Measurements from ENCODE around the gene CADPS.

The CADPS gene

DNA sequence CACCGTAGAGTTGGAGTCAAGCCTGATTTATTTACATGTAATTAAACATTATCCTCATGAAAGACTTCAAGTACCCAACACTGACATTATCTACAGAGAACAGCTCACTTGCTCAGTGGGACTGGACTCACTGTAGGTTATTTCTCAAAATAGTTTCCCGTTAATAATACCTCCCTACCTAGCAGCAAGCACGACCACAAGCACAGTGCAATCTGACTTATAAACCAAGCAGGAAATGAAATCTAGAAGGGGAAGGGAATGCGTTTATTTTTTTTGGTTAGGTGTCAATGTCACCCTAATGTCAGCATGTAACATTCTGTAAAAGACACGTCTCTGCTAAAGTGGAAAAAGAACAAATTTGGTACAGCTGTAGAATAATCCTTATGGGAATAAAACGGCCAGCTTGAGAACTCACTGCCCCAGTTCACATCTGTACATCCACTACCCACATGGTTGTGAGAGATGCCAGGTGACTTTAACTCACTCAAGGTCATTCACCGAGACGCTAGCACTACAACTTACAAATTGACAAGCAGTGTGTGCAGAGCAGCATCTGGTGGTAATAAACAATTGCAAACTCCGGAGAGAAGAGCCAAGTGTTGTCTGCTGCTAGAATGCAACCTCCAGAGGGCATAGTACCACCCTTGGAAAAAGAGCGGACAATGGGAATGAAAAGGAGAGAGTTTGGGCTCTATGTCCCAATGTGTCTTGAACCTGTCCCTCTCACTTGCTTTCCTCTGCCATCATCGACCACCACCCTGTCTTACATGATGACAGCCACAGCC is 242.5 kb downstream of the CADPS start:
- DNase-seq (ENCODE audit: low read depth), result no peak

- DNase-seq (ENCODE audit: low read depth), result no peak
Measured at GRCh38 chr3:62631488-62631887, 243.7 kb downstream of the CADPS start.

DNA sequence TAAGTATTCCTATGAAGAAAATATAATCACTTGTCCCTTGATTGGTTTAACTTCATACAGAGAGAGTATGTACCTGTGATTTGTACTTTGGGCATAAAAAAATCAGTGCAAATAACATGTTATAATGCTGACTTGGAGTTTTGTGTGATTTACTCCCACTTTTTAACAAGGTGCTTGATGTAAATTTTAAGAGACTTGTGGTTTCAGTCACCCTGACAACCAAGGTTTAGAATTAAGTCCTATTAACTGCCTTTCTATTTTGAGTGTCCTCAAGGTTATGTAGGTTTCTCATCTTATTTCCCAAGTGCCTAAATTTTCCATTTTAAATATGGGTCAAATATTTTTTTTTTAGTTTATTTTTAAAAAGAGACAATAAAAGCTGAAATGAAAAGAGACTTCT is 244.6 kb downstream of the CADPS start:
- DNase-seq (ENCODE audit: low read depth), result no peak

DNA sequence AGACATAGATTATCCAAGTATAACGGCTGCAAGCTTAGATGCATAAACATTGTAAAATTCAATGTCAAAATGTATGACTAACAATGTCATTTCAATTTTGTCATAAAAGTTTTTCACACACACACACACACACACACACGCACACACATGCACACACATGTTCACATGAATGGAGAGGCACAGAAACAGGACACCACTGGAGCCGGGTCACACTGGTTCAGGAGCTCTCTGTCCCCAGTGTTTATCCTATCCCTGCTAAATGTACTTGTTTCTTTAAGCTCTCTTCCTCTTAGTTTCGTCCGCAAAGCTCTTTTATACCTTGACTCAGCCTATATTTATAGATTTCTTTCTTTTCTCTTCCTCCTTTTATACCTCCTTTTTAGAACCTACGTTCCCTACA is 249.9 kb downstream of the CADPS start:
- no peak for DNase-seq (ENCODE audit: low read depth)

GRCh38 chr3:62624185-62624584 is 251.0 kb downstream of the CADPS start:
- no peak for DNase-seq (ENCODE audit: low read depth)

GRCh38 chr3:62622553-62623174 is 252.6 kb downstream of the CADPS start:
- DNase-seq (ENCODE audit: low read depth), result no peak

DNA sequence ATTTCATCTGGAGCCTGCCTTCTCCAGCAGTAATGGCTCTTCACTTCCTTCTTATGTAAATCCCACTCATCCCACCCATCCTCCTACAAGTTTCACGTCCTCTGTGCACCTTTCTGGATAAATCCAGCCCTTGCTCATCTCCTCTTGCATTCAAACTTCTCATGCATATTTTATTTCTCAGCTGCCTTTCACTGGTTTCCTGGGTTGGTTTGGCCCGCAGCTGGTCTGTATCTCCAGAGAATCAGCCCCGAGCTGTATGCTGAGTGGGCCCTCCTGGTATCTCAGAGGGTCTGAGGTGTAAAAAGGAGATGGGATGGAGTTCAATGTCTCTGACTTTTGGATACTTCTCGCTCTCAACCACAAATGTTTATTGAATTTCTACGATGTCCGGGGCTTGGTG is 253.3 kb downstream of the CADPS start:
- DNase-seq (ENCODE audit: low read depth), result no peak

DNA sequence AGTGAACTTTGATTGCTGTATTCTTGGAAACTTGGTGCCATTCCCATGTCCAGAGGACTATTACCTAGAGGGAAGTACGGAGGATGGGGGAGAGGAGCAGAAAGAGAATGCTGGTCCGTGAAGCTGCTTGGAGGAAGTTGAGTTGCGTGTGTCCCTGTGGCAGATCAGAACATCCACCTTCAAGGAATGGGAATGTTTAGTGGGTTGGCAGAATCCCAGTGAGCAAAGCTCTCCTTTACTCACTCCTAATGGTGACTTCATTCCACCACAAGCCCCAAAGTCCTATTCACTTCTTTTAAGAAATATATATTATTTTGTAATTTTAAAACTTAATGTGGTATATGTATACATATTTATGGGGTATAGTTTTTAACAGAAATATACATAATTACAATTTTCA is 254.0 kb downstream of the CADPS start:
- no peak for DNase-seq (ENCODE audit: low read depth)

- no peak for DNase-seq (ENCODE audit: low read depth)
Measured at GRCh38 chr3:62615258-62615849, 259.9 kb downstream of the CADPS start.

DNA sequence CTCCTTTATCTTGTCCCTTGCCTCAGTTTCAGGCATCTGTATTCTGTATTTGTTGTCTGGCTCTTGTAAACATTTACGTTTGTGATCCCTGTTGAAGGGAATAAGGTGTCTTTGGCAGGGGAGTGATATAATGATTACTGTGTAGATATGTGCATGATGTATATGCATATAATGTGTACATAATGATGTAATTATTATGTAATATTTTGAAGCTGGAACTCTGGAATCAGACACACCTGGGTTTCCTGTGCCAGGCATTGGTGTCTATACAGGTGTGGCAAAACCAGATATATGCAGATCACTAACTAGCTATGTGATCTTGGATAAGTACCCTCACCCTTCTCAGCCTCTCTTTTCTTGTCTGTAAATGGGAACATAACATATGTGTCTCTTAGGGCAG is 260.7 kb downstream of the CADPS start:
- DNase-seq (ENCODE audit: low read depth), result no peak

GRCh38 chr3:62611541-62612240 is 263.5 kb downstream of the CADPS start:
- DNase-seq (ENCODE audit: low read depth), result no peak

DNA sequence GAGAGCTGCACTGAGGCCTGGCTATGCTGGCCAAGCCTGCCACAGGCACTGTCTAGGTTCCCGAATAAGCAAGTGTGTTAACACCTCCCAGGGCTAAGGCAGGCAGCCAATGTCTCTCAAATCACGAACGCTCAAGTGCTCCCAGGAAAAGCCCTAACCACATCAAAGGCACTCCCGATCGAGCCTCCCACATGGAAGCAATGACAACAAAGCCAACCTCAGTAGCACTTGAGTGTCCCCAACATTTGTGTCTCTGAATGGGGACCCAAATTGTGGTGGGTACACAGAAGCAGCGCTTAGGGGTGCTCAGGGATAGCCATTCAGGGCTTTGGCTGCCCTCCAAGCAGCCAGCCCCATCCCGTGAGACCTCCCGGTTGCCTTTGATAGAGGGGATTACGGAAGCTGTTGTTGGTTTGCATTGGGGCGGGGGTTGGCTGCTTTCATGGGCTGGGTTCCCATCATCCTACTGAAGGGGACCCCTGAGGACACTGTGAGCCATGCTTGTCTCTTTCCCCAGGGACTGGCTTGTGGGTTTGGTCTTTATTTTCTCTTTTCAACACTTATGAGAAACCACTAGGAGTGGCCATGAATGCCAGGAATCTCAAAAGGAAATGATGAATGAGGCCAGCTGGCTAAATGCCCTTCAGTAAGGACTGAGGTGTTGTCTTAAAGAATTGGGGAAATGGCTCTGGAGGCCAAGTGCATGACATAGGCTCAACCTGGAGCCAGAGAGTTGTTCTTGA is 267.8 kb downstream of the CADPS start:
- DNase-seq (ENCODE audit: low read depth), result no peak

- DNase-seq (ENCODE audit: low read depth), result no peak
Measured at GRCh38 chr3:62605413-62606068, 269.7 kb downstream of the CADPS start.

GRCh38 chr3:62604751-62605351 is 270.4 kb downstream of the CADPS start:
- DNase-seq (ENCODE audit: low read depth), result no peak

DNA sequence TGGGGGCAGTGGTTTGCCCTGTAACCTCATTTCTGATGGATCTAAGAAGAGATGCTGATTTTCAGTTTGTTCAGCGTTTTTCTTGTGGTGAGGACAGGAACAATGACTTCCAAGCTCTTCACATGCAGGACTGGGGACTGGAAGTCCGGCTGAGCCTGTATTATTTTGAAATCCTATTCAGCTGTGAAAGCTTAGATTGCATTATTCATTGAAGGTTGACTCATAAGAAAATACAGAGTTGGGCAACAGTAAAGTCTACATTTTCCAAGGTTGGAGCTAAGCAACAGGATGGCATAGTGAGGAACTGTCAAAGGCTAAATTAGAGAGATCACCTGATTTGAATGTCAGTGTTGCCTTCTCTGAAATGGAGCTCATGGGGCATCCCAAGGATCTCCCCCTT is 270.9 kb downstream of the CADPS start:
- DNase-seq (ENCODE audit: low read depth), result no peak

DNA sequence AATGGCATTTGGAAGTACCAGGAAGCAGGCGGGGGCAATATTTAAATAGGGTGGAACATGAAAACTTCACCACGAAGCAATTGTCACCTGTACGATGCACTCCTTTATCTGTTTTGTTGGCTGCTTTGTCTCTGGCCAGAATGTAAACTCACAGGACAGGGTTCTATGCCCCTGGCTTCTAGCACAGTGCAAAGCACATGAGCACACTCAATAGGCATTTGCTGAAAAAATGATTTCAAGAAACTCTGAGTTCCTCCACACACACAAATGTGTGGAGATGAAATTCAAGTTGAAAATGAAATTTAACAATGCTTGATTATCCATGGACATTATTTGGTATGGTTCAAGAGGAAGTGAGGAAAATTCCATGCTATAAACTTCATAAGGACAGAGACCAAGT is 272.2 kb downstream of the CADPS start:
- DNase-seq (ENCODE audit: low read depth), result no peak

- no peak for DNase-seq (ENCODE audit: low read depth)
Measured at GRCh38 chr3:62602129-62602770, 273.0 kb downstream of the CADPS start.

- DNase-seq (ENCODE audit: low read depth), result no peak
Measured at GRCh38 chr3:62601238-62602070, 273.8 kb downstream of the CADPS start.

- no peak for DNase-seq (ENCODE audit: low read depth)
Measured at GRCh38 chr3:62600033-62600432, 275.2 kb downstream of the CADPS start.

- no peak for DNase-seq (ENCODE audit: low read depth)
Measured at GRCh38 chr3:62597491-62597890, 277.7 kb downstream of the CADPS start.
